WERI-Rb-1 (cell line): ENCODE results near the gene FZD8.

Source experiments
- DNase-seq: peaks from one replicate; pipeline ENCODE4 v3.0.0-alpha.2; 2020
- H3K27ac ChIP-seq: fragments of 250-450 bp; sonication (Bioruptor Pico); 2 replicates; pipeline ENCODE4 v1.5.1; 2020; ENCODE audit warnings: mild to moderate bottlenecking, moderate library complexity
- H3K27me3 ChIP-seq: fragments of 250-450 bp; sonication (Bioruptor Pico); 2 replicates; pipeline ENCODE4 v1.5.1; 2021; ENCODE audit warnings: mild to moderate bottlenecking, low read depth, moderate library complexity; ENCODE audit not compliant: insufficient read depth, severe bottlenecking
- H3K36me3 ChIP-seq: fragments of 250-450 bp; sonication (Bioruptor Pico); 2 replicates; pipeline ENCODE4 v1.5.1; 2020; ENCODE audit warnings: mild to moderate bottlenecking, moderate library complexity
- H3K4me3 ChIP-seq: 2 replicates; pipeline ENCODE4 v1.5.1; 2011; ENCODE audit warnings: low read depth, mild to moderate bottlenecking, control low read depth, low read length
- H3K9me3 ChIP-seq: fragments of 250-450 bp; sonication (Bioruptor Pico); 2 replicates; pipeline ENCODE4 v1.5.1; 2021; ENCODE audit warnings: mild to moderate bottlenecking, moderate library complexity; ENCODE audit not compliant: severe bottlenecking
- TF ChIP-seq, protein P1 (sequence below): IDR thresholded peaks from 2 replicates; pipeline ENCODE4 v1.5.1; 2011; ENCODE audit warnings: low read depth, mild to moderate bottlenecking, control low read depth, inconsistent platforms, low read length

Gene FZD8

DNA sequence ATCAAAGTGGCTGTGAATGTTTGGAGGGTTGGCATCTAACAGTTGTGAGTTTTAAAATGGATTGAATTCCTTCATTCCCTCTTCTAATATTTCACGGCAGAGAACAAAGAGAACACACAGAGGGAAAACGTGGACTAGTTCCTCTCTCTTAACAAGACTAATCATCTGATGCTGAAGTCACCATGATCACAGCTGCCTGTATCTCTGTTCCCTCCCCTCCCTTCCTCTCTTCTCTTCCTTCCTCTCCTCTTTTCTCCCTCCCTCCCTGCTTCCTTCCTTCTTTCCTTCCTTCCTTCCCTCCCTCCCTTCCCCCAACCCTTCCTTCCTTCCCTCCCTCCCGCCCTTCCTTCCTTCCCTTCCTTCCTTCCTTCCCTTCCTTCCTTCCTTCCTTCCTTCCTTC is 47.0 kb downstream of the FZD8 start:
- Histone ChIP-seq H3K27ac (no peak overlapping the region), H3K27me3 (no peaks in the 10 kb centered on the region), H3K36me3 (no peaks in the 10 kb centered on the region), H3K9me3 (no peaks in the 10 kb centered on the region), H3K4me3 (no peak overlapping the region)
- TF ChIP-seq, protein P1, sequence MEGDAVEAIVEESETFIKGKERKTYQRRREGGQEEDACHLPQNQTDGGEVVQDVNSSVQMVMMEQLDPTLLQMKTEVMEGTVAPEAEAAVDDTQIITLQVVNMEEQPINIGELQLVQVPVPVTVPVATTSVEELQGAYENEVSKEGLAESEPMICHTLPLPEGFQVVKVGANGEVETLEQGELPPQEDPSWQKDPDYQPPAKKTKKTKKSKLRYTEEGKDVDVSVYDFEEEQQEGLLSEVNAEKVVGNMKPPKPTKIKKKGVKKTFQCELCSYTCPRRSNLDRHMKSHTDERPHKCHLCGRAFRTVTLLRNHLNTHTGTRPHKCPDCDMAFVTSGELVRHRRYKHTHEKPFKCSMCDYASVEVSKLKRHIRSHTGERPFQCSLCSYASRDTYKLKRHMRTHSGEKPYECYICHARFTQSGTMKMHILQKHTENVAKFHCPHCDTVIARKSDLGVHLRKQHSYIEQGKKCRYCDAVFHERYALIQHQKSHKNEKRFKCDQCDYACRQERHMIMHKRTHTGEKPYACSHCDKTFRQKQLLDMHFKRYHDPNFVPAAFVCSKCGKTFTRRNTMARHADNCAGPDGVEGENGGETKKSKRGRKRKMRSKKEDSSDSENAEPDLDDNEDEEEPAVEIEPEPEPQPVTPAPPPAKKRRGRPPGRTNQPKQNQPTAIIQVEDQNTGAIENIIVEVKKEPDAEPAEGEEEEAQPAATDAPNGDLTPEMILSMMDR: no peak
- no peak for DNase-seq

DNA sequence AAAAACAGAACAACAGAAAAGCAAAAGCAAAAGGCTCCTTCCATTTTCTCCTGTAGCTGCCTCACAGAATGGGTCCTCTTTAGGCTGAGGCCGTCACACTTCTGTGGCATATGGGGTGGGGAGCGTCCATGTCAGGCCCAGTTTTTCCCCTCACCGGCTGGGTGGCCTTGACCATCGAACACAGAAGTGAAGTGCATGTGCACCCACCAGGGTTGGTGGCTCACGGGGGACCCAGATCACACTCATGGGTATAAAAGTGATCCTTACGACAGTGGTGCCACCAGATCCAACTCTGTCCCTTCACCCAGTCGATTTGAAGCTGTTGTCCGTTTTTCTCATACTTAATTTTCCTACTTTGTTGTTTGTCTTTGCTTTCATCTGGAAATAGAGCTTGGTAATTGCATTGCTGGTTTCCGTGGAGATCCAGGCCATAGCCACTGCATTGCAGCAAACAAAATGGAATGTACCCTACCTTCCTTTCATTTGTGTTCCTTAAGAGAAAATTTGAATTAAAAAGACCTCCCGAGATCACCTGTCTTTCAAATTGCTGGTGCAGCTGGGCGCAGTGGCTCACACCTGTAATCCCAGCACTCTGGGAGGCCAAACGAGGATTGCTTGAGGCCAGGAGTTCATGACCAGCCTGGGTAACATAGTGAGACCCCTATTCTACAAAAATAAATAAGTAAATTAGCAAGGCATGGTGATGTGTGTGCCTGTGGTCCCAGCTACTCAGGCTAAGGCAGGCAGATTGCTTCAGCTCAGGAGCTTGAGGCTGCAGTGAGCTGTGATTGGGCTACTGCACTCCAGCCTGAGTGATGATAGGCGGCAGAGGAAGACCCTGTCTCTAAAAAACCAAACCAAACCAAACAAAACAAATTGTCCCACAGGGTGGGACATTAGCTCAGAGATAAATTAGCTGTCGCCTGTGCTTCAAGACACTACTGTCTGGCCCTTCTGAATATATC is 47.7 kb downstream of the FZD8 start:
- no peaks in the 10 kb centered on the region for H3K27me3 ChIP-seq
- no peaks in the 10 kb centered on the region for H3K36me3 ChIP-seq
- no peaks in the 10 kb centered on the region for H3K9me3 ChIP-seq
- no peak overlapping the region for H3K27ac ChIP-seq
- DNase-seq: no peak
- TF ChIP-seq, protein P1: no peak
- H3K4me3 ChIP-seq: no peak overlapping the region

DNA sequence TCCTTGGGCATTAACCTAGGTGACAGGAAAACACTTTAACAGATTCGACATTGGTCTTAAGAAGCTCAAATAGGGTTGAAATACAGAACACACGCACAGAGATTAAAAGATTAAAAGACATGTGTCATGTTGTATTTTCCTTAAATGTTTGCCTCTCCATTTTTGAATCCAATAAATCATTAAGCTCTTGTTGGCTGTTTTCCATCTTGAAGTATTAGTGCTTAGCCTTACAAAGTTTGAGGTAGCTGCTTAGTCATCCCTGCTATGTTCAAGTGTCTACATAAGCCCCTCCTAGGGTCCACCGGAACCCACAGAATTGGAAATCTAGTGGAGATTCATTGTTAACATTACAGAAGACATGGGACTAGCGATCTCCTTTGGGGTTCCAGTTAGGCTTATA is 49.7 kb downstream of the FZD8 start:
- no peak for DNase-seq

DNA sequence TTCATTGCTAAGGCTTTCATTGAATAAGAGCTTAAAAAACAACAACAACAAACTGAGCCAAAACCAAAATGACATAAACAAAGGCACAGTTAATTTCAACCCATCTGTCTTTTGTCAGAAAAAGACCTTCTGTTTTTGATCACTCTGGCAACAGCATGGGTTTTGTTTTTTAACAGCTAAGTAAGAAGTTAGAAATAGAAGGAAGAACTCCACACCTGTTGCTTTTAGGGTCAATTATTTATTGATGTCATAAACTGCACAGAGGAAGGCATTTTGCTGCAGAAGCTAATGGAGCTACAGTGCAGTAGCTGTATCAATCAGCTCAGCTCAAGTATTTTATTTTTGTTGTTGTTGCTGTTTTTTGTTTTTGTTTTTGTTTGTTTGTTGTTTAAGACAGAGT is 53.3 kb downstream of the FZD8 start:
- H3K27me3 ChIP-seq: no peaks in the 10 kb centered on the region
- DNase-seq: no peak
- no peaks in the 10 kb centered on the region for H3K36me3 ChIP-seq
- no peaks in the 10 kb centered on the region for H3K9me3 ChIP-seq
- TF ChIP-seq, protein P1: no peak
- H3K4me3 ChIP-seq: no peak overlapping the region
- no peak overlapping the region for H3K27ac ChIP-seq

More for the DNA sequence above, 49.7 kb downstream of the FZD8 start:
- Histone ChIP-seq H3K9me3 (no peaks in the 10 kb centered on the region), H3K27me3 (no peaks in the 10 kb centered on the region), H3K27ac (no peak overlapping the region), H3K36me3 (no peaks in the 10 kb centered on the region), H3K4me3 (no peak overlapping the region)
- TF ChIP-seq, protein P1: no peak
